Measurements from ENCODE around the gene HOXD11.

Gene HOXD11

DNA sequence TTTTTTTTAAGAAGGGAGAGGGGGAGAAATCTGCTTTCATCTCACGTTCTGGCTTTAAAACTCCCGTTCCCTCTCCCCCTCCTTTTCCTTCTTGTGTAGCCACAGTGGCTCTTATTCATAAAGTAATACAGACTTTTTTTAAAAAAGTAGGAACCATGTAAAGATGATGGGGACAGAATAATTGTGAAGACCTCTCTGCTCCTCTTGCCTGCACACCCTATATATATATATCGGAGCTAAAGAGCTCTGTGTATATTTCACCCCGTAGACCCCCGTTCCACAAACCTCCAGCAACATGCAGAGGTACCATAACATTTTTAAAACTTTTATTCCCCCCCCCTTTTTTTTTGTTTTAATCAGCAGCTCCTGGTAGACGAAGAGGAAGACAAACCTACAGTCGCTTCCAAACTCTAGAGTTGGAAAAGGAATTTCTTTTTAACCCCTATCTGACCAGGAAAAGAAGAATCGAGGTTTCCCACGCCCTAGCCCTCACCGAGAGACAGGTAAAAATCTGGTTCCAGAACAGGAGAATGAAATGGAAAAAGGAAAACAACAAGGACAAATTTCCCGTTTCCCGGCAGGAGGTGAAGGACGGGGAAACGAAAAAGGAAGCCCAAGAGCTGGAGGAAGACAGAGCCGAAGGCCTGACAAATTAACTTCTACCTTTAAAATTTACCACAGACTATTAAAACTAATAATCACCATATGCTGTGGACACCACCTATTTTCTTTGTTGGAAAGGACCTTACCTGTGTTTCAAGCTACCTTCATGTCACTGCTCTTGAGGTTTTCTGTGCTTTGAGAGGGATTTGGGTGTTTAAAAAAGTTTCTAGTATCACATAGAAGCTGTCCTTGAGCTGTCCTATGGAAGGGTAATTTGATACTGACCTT, 24.1 kb downstream of the HOXD11 start:
- no peak for DNase-seq

DNA sequence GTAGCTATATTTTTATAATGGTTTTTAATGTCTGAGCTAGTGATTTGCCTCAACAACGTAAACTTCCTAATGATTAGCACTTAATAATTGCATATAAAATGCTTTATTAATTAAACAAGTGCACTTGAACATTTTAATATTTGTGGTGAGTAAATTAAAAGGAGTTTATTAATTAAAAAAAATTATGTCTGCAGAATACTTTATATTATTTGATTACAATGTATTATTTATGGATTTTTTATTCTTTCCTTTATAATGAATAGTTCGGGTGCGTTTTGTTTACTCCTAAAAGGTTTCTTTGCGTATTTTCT, 24.7 kb downstream of the HOXD11 start:
- no peak for DNase-seq

DNA sequence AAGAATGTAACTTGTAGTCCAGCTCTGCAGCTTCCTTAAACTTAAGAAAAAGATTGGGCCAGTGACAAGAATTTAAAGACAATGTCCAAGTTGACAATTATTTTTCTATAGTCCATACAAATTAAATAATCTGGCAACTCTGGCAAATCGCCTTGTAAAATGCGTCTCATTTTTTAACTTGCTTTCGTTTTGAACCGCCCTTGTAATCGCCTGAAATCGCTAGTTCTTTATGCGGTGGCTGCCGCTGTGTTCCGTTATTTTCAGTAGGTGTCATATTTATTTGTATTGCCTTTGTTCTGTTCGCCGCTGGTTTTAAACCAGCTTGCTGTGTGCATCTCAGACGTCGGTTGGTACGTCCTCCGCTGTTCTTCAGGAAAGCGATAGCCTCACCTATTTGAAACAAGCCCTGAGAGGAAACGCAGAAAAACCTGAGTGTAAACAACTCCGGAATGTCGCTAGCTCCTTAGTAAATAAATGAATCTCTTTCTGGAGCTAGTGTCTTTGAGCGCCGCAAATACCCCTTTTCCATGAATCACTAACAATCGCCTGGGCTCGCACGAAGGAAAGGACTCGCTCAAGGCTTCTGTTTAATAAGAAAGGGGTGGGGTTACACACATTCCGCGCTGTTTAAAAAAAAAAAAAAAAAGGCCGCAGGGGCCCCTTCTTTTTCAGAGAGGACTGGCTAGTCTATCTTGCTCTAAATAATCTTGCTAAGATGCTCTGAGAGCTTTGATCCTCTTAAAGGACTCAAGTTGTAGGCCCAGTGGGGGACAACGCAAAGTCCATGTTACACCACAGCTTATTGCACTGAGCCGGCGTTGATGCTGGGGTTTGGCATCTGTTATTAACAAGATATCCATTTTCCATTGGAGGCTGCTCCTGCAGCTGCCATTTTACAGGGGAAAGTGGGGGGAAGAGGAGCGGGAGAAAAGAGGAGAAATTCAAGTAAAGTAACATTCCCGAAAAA, 25.4 kb downstream of the HOXD11 start:
- no peak for DNase-seq

DNA sequence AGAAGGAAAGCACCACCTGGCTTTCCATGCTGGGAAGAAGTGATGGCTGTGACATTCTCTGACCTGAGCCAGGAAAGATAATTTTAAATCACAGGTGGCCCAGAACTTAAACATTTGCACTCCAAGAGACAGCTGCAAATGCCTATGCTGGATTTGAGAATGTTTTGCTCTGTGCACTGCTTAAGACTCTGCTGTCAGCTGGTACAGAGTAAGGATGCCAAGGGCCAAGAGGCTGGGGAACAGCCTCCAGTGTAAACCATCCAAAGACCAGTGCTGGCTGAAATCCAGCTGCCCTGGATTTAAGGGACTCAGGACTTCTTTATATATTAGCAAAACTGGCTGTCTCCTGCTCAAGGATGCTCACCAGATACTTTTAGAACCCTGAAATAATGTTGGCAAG, 26.3 kb downstream of the HOXD11 start:
- DNase-seq = no peak

DNA sequence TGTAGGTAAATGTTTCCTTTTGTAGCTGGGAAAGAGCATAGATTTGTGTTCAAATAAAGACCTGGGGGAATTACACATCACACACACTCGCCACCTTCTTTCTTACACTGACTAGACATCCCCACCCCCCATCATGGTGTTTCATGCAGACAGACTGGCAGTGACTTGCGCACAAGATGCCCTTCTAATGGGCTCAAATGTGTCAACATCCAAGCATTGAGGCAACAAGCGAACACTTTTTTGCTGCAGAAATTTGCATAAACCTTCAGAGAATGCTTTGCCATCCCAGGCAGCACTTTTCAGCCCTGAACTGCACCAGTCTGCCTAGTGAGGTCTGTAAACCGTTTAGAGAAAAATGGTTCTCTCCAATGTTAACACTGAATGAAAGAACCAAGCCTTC, 27.0 kb downstream of the HOXD11 start:
- DNase-seq = no peak

GRCh38 chr2:176135035-176135440, 28.0 kb downstream of the HOXD11 start:
- DNase-seq = no peak

- DNase-seq = no peak
Observed at GRCh38 chr2:176136374-176137251, 29.5 kb downstream of the HOXD11 start.

- DNase-seq = no peak
Observed at GRCh38 chr2:176137252-176137580, 30.1 kb downstream of the HOXD11 start.

GRCh38 chr2:176137906-176138305, 30.8 kb downstream of the HOXD11 start:
- no peak for DNase-seq

GRCh38 chr2:176138526-176138922, 31.4 kb downstream of the HOXD11 start:
- DNase-seq = no peak

DNA sequence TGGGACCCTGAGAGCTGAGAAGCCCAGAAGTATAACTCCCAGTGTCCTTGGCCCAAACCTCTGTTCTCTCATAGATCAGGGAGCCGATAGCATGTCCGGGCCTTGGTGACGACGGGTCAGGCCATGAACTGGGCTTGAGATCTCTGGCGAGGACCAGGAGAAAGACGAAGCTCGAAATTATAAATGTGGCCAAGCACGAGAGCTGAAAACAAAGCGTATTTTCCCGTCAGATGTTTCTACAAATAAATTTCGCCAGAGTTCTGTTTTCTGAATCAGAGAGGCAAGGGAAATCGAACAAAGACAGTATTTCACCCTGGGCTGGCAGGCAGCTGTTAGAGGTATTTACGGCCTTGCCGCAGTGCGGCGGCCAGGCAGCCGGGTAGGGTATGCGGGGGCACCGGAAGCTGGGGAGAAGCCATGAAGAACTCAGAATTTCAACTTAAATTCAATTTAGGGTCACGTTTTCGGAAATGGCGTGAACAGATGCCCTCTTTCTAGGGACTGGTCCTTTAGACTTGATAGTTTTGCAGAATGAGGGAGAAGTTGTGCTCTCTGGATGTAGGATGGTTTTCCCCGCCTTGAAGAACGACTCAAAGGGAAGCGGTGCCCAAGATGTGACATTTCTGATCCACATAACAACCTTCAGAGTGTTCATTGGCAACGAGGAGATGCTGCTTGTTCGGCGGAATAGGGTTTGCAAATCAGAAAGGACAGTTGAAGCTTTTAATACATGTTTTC, 32.0 kb downstream of the HOXD11 start:
- DNase-seq = no peak

DNA sequence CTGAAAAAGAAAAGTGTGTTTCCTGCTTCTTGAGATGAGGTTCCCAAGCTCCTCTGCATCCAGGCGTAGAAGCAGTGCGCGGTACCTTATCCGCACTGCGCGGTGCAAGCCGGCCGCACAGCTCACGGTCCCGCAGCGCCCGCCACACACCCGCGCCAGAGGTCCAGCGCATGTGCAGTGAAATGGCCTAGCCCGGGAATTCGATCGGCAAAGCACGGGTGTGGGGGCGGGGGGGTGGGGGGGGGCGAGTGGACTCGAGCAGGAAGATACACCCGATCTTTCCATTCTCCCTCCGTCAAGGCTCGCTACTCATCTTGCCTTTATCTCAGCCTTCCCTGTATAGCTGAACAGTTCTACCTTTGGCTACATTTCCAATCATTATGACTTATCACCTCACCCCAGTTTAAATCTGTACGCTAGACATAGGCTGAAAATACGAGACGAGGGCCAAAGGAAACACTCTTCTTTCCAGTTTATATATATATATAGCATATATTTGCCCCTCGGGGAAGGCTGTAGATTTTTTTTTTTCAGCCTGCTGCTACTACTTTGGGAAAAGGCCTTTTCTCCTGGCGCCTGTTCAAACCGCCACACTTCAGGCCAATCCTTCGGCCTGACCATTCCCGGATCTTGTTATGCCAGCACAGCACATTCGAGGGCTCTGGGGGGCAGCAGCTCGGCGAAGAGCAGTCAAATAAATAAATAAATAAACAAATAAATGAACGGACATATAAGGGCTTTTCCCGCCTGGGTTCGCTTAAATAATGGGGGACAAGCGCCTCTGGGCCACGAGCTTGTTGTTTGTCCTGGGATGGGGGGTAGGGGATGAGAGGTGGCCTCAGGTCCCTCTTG, 32.8 kb downstream of the HOXD11 start:
- DNase-seq = no peak

- DNase-seq = peak in 51 of 56 donors; percentile 8 to 81 (median 61)
Observed at GRCh38 chr2:176140513-176141317, 33.6 kb downstream of the HOXD11 start.

GRCh38 chr2:176142281-176142680, 35.2 kb downstream of the HOXD11 start:
- no peak for DNase-seq

- DNase-seq = no peak
Observed at GRCh38 chr2:176145085-176145969, 38.2 kb downstream of the HOXD11 start.

DNA sequence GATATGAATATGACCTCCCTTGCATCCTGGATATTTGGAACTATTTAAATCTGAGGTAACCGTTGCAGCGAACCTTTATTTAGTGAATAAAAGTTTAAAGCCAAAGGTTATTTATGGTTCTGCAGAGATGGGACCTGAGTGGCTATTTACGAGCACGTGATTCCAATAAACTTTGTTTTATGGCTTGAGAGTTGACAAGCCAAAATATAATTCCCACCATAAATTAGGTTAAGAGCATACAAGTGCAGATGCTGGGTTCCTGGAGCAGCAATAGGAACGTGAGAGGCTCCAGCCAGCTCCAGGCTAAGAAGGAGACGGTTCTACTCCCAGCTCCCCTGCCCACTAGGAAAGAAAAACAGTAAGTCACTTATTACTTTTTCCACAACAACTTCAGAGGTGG, 39.0 kb downstream of the HOXD11 start:
- no peak for DNase-seq

GRCh38 chr2:176146645-176147044, 39.6 kb downstream of the HOXD11 start:
- no peak for DNase-seq

Data from nucleus accumbens (tissue), 56 donors.